Endothelial cell of umbilical vein (primary cell): Measurements from ENCODE around the gene SNURF. TPM values are rescaled to one million over a fixed set of nuclear protein-coding genes. Genes with fewer than 3 reads are reported as not detected.

Source experiments
- BruUV-seq: library from RNA; stranded (reverse); fragments of 400-500 nt; replicated peaks from 2 replicates; lab custom pipeline; 2021; lab: Mats Ljungman, UMichigan
- CTCF ChIA-PET: fragments of 300-600, 350-600 bp; sonication (Branson Sonifier 250); formaldehyde crosslinking; loops from one replicate; lab custom pipeline; 2021; ENCODE audit warnings: antibody characterized with exemption, inconsistent platforms; lab: Charles Lee
- POLR2A ChIA-PET: fragments of 300-600, 350-600 bp; sonication (Branson Sonifier 250); formaldehyde crosslinking; loops from one replicate; lab custom pipeline; 2021; ENCODE audit warnings: antibody characterized with exemption, inconsistent platforms; lab: Charles Lee
- DNase-seq: peaks from one replicate; pipeline ENCODE4 v3.0.0-alpha.2; 2011; ENCODE audit warnings: low read depth, low spot score
- FAIRE-seq: peaks from 2 replicates; lab custom pipeline; 2011; peaks lifted over from hg19 to GRCh38; lab: Jason Lieb, UNC
- H2AFZ ChIP-seq: 2 replicates; pipeline ENCODE4 v1.6.0; 2012; ENCODE audit warnings: low read depth, low read length, control low read depth, inconsistent platforms
- H3K27ac ChIP-seq: 2 replicates; pipeline ENCODE4 v1.5.1; 2011; ENCODE audit warnings: low read depth, mild to moderate bottlenecking, control low read depth, low read length, moderate library complexity; ENCODE audit not compliant: insufficient read depth
- H3K27me3 ChIP-seq, 2 experiments: 2 replicates each; pipeline versions ENCODE4 v1.6.0 to v1.6.1; 2011; ENCODE audit warnings: low read length in 2 of 2, mixed read lengths in 1 of 2; ENCODE audit not compliant: control insufficient read depth in 2 of 2, insufficient read depth in 2 of 2
- H3K36me3 ChIP-seq, 2 experiments: 2 replicates in 1 of 2; 3 replicates in 1 of 2; pipeline ENCODE4 v1.5.1; 2011; ENCODE audit warnings: low read length in 2 of 2, mild to moderate bottlenecking in 1 of 2, moderate library complexity in 1 of 2; ENCODE audit not compliant: control insufficient read depth in 2 of 2, insufficient read depth in 2 of 2; ENCODE audit errors: extremely low read depth in 1 of 2
- H3K4me1 ChIP-seq: 3 replicates; pipeline ENCODE4 v1.5.1; 2011; ENCODE audit warnings: mild to moderate bottlenecking, low read length; ENCODE audit not compliant: control insufficient read depth, insufficient read depth; ENCODE audit errors: extremely low read depth
- H3K4me2 ChIP-seq: 2 replicates; pipeline ENCODE4 v1.6.1; 2011; ENCODE audit warnings: low read length, control low read depth, mixed read lengths; ENCODE audit not compliant: insufficient read depth
- H3K4me3 ChIP-seq, 3 experiments: fragments of 200-600 bp in 1 of 3; sonication (generic), shearing (Covaris generic) in 1 of 3; replicated peaks in 1 of 3; 2 replicates each; pipeline ENCODE4 v1.5.1; 2011 to 2016; ENCODE audit warnings: control low read depth in 3 of 3, low read length in 3 of 3, mild to moderate bottlenecking in 2 of 3, inconsistent platforms in 1 of 3, low read depth in 1 of 3, moderate library complexity in 1 of 3; ENCODE audit not compliant: insufficient read depth in 1 of 3
- H3K79me2 ChIP-seq: 2 replicates; pipeline ENCODE4 v1.6.0; 2012; ENCODE audit warnings: low read length, inconsistent platforms; ENCODE audit not compliant: control insufficient read depth, insufficient read depth
- H3K9ac ChIP-seq: replicated peaks from 2 replicates; pipeline ENCODE3; 2011; ENCODE audit warnings: low read length, control low read depth; ENCODE audit not compliant: insufficient read depth; ENCODE audit errors: extremely low read depth
- H3K9me1 ChIP-seq: replicated peaks from 3 replicates; pipeline ENCODE4 v1.6.0; 2011; ENCODE audit warnings: mild to moderate bottlenecking, low read length; ENCODE audit not compliant: control insufficient read depth, insufficient read depth; ENCODE audit errors: extremely low read depth
- H3K9me3 ChIP-seq: replicated peaks from 2 replicates; pipeline ENCODE4 v1.5.1; 2012; ENCODE audit warnings: low read length, inconsistent platforms; ENCODE audit not compliant: control insufficient read depth, insufficient read depth
- H4K20me1 ChIP-seq: replicated peaks from 2 replicates; pipeline ENCODE3; 2011; ENCODE audit warnings: mild to moderate bottlenecking, low read length; ENCODE audit not compliant: control insufficient read depth, insufficient read depth; ENCODE audit errors: extremely low read depth
- CTCF ChIP-seq, 2 donors: IDR thresholded peaks; 1 replicate in 1 of 2; 2 replicates in 1 of 2; pipeline ENCODE4 v1.5.1; 2011; ENCODE audit warnings: low read length in 2 of 2, mild to moderate bottlenecking in 2 of 2, moderate library complexity in 2 of 2, control low read depth in 1 of 2, inconsistent platforms in 1 of 2, low read depth in 1 of 2; ENCODE audit not compliant: insufficient read depth in 1 of 2; ENCODE audit errors: extremely low read depth in 1 of 2
- EZH2 ChIP-seq: IDR thresholded peaks from 2 replicates; pipeline ENCODE4 v1.6.1; 2012; ENCODE audit warnings: borderline replicate concordance, low read depth, mild to moderate bottlenecking, moderate library complexity, low read length, inconsistent platforms; ENCODE audit not compliant: severe bottlenecking
- FOS ChIP-seq: IDR thresholded peaks from 2 replicates; pipeline ENCODE4 v1.6.1; 2011; ENCODE audit warnings: mild to moderate bottlenecking, low read length, moderate library complexity, borderline replicate concordance; ENCODE audit not compliant: insufficient read depth
- GATA2 ChIP-seq: IDR thresholded peaks from 2 replicates; pipeline ENCODE4 v1.7.0; 2011; ENCODE audit warnings: low read depth, mild to moderate bottlenecking, moderate library complexity, mixed read lengths, low read length; ENCODE audit not compliant: insufficient read length, insufficient read depth
- JUN ChIP-seq: IDR thresholded peaks from 2 replicates; pipeline ENCODE4 v1.6.1; 2011; ENCODE audit warnings: borderline replicate concordance, low read depth; ENCODE audit not compliant: insufficient read length, insufficient read depth
- MYC ChIP-seq: IDR thresholded peaks from one replicate; pipeline ENCODE4 v1.6.1; 2011; ENCODE audit warnings: mild to moderate bottlenecking, low read depth, low read length
- POLR2A ChIP-seq: IDR thresholded peaks from 2 replicates; pipeline ENCODE4 v1.6.1; 2012; ENCODE audit warnings: low read depth, mild to moderate bottlenecking, control low read depth, low read length
- POLR2AphosphoS5 ChIP-seq: IDR thresholded peaks from 2 replicates; pipeline ENCODE4 v1.6.1; 2012; ENCODE audit warnings: low read depth, mild to moderate bottlenecking, control low read depth, low read length, moderate library complexity; ENCODE audit not compliant: insufficient read depth
- dilution Hi-C: fragments of 300-500 bp; cut with MboI; formaldehyde crosslinking; loops from one replicate; pipeline ENCODE4 v1.15.0; 2019; ENCODE audit warnings: low sequenced_read_pairs; ENCODE audit not compliant: extremely low pct_ligation_motif_present
- intact Hi-C: fragments of 100-400 bp; cut with micrococcal nuclease; formaldehyde crosslinking; loops from one replicate; pipeline ENCODE4 v1.10.0; 2022
- polyA plus RNA-seq, 4 experiments: library from polyadenylated mRNA; depleted of rRNA in 3 of 4; stranded (reverse) in 3 of 4; unstranded in 1 of 4; fragments of >200 nt; gene quantifications; 2 replicates each; pipeline versions ENCODE4 v1.2.1 to v1.2.3, GENCODE V29; 2011 to 2012; ENCODE audit warnings: missing spikeins in 1 of 4
- total RNA-seq: library from RNA; stranded (reverse); gene quantifications from 2 replicates; pipeline ENCODE4 v1.2.3, GENCODE V29; 2021
- TF ChIP-seq, protein P1 (sequence below): IDR thresholded peaks from 2 replicates; pipeline ENCODE4 v1.6.1; 2011; ENCODE audit not compliant: insufficient read depth, insufficient read length

The SNURF gene
- total and polyA plus RNA-seq, 2 donors (not counting 3 experiments of a cell fraction or from before 2014, with no cell fraction given), result 3.9 to 9.4 TPM

GRCh38 chr15:24945711-24946110 is 9.1 kb upstream of the SNURF start:
- BruUV-seq, result no TSS peak
- Histone ChIP-seq H3K27ac (no peak overlapping the region), H3K4me3 (no peak overlapping the region), H3K4me1 (peaks cover 2% of the 10 kb centered on the region), H2AFZ (no peak overlapping the region), H3K27me3 (no peaks in the 10 kb centered on the region), H3K9me1 (no peaks in the 10 kb centered on the region), H3K9ac (no peak overlapping the region), H4K20me1 (no peaks in the 10 kb centered on the region), H3K36me3 (no peaks in the 10 kb centered on the region), H3K9me3 (no peaks in the 10 kb centered on the region), H3K4me2 (no peak overlapping the region), H3K79me2 (no peaks in the 10 kb centered on the region)
- intact Hi-C loops, result loop anchor here (1.0 kb wide), 1 partner anchor 10 kb away; no protein-coding TSS in a partner anchor
- ChIA-PET CTCF (no interaction called here), POLR2A (no interaction called here)
- TF ChIP-seq CTCF (IDR thresholded peaks at IDR 0.05; ENCODE audit: extremely low read depth in 1 of 2, insufficient read depth in 1 of 2, low read depth in 1 of 2, low read length in 2 of 2), result no peak
- TF ChIP-seq POLR2A, result no peak
- TF ChIP-seq GATA2, result no peak
- TF ChIP-seq EZH2, result no peak
- dilution Hi-C loops, result no loop called here
- no peak for FAIRE-seq
- DNase-seq, result no peak

- BruUV-seq, result no TSS peak
- H3K4me1 ChIP-seq, result peaks cover 2% of the 10 kb centered on the region
- no peaks in the 10 kb centered on the region for H3K36me3 ChIP-seq
- H3K9me3 ChIP-seq, result no peaks in the 10 kb centered on the region
- no peaks in the 10 kb centered on the region for H3K27me3 ChIP-seq
- no peaks in the 10 kb centered on the region for H3K9me1 ChIP-seq
- H3K79me2 ChIP-seq, result no peaks in the 10 kb centered on the region
- intact Hi-C loops (no loop called here), dilution Hi-C loops (no loop called here)
- H3K4me2 ChIP-seq, result no peak overlapping the region
- no peak overlapping the region for H2AFZ ChIP-seq
- TF ChIP-seq POLR2AphosphoS5 (no peak), JUN (no peak), CTCF (IDR thresholded peaks at IDR 0.05; ENCODE audit: extremely low read depth in 1 of 2, insufficient read depth in 1 of 2, low read depth in 1 of 2, low read length in 2 of 2) (no peak), POLR2A (no peak), EZH2 (no peak), MYC (no peak), GATA2 (no peak), FOS (no peak)
- TF ChIP-seq, protein P1, sequence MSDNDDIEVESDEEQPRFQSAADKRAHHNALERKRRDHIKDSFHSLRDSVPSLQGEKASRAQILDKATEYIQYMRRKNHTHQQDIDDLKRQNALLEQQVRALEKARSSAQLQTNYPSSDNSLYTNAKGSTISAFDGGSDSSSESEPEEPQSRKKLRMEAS, result no peak
- FAIRE-seq (no peak), DNase-seq (no peak)
- H3K4me3 ChIP-seq, result no peak overlapping the region
- H4K20me1 ChIP-seq, result no peaks in the 10 kb centered on the region
- ChIA-PET CTCF (no interaction called here), POLR2A (no interaction called here)
- H3K27ac ChIP-seq, result no peak overlapping the region
- H3K9ac ChIP-seq, result no peak overlapping the region
Observed at GRCh38 chr15:24948495-24948894, 6.3 kb upstream of the SNURF start.
